Embryonic facial prominence (tissue), 1 donor: ENCODE data around the gene TLE1.
"Not testable (repeated sequence)": the region's sequence is repeated elsewhere in the genome, so short reads cannot be mapped to it uniquely, and the experiment has no call there.

ENCODE experiments used
- DNase-seq: peaks from one replicate; pipeline ENCODE4 v3.0.0-alpha.2; 2016; ENCODE audit errors: extremely low spot score

The TLE1 gene

GRCh38 chr9:81600631-81601030 lies 88.7 kb downstream of the TLE1 start:
- no peak for DNase-seq

- no peak for DNase-seq
Measured at GRCh38 chr9:81599837-81600236, 89.5 kb downstream of the TLE1 start.

DNA sequence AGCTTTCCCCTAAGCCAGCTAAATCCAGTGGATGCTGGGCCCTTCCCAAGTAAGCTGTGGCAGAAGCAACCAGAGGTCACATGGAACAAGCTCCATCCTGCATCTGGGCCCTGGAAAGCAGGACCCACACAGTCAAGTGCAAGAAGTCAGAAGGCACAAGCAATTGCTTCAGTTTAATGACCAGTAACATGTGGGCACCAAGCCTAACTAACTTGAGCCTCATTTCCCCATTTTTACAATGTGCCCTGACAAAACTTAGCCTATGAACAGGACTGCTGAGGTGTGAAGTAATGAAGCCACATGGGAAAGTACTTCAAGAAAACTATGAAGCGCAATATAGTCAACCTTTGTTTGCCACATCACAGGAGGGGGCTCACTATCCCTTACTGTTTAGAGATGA lies 90.5 kb downstream of the TLE1 start:
- no peak for DNase-seq

DNA sequence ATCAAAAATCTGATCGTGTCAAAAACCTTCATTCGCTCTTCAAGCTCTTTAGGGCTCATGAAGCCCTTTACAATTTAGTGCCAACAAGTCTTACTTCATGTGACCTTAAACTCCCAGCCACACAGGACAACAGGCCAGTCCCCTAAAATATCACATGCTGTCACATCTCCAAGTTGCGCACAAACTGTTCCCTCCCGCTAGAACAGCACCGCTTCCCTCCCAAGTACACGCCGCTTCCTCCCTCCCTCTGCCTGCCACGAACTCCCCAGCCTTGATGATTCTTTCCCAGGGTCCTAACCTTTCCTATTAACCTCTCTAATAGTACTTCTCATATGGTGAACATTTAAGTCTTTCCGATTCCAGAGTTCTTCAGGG lies 91.2 kb downstream of the TLE1 start:
- no peak for DNase-seq

GRCh38 chr9:81597419-81598122 lies 91.8 kb downstream of the TLE1 start:
- DNase-seq: no peak

GRCh38 chr9:81596679-81597418 lies 92.5 kb downstream of the TLE1 start:
- DNase-seq: no peak

DNA sequence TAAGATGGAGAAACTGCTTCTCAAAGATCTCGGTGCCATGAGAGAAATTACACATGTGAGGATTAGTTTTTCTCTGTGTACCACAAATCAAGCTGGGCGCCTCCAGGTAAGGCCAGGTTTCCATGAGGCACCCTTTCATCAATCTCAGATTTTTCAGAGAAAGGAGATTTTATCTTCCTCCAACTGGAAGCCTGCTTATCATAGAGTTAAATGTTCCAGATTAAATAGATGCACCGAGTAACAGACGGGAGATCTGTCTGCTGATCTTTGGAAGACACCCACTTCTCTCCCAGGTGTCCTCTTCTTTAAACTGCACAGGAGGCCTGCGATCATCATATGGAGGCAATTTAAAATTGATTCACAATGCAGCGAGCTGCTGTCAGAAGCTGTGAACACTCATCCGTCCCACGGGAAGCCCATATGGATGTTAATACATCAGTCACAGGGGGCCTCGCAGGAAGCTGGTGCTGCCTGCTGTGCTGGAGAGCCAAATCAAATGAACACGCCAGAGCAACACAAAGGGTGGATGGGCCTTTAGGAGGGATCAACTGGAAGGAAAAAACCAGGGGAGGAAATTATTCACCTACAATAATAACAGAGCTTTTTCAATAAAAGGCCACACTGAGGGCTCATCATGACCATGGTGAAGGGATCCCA lies 93.3 kb downstream of the TLE1 start:
- no peak for DNase-seq

DNA sequence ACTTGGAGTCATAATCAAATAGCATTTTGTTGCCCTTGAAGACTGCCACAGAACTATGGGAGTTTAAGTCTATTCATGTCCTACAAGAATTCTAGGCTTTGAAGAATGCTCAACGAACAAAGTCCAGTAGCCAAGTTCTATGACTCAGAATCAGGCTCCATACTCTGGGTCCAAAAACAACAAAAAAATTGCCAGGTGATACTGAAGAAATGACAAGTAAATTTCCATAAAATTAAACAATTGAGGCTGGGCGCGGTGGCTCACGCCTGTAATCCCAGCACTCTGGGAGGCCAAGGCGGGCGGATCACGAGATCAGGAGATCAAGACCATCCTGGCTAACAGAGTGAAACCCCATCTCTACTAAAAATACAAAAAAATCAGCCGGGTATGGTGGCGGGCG lies 94.1 kb downstream of the TLE1 start:
- not testable (repeated sequence) for DNase-seq

DNA sequence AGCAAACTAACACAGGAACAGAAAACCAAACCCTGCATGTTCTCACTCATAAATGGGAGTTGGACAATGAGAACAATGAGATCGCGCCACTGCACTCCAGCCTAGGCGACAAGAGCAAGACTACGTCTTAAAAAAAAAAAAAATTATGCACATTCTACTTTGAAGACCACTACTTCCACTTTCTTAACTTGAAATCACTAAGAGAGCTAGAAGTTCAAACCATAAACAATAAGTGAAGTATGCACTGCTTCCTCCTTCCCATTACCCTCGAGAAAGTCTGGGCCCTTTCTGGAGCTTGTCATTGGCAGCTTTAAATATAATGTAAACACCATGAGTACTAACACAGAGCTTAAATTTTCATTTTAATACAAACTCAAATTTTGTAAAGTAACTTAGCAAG lies 94.9 kb downstream of the TLE1 start:
- DNase-seq: no peak

DNA sequence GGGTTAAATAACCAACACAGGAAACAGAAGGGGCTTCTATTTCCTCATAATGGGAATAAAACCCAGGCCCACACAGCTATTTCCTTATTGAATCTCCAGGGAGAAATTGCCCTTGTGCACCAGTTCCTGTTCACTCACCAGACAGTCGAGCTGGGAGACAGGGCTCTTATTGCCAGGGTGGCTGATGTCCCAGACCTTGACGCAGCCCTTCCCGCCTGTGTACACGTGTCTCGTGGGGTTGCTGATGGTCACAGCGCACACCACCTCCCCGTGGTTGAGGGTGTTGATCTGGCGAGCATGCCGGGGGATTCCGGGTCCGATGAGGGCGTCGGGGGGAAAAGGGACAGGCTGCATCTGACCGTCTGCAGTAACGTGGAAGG lies 96.5 kb downstream of the TLE1 start:
- DNase-seq: no peak

DNA sequence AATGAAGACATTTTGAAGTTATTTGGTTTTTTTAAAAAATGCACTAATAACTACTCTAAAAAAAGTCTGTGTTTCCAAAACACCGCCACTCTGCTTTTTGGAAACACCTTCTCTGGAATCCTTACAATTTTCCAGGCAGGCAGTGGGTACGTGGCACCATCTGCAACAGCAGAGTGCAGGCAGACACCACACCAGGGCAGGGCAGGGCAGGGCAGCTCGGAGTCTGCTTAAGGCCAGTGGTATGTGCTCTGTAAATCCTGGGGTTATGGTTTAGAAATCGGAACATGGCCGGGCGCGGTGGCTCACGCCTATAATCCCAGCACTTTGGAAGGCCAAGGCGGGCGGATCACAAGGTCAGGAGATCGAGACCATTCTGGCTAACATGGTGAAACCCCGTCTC lies 97.6 kb downstream of the TLE1 start:
- DNase-seq: no peak

DNA sequence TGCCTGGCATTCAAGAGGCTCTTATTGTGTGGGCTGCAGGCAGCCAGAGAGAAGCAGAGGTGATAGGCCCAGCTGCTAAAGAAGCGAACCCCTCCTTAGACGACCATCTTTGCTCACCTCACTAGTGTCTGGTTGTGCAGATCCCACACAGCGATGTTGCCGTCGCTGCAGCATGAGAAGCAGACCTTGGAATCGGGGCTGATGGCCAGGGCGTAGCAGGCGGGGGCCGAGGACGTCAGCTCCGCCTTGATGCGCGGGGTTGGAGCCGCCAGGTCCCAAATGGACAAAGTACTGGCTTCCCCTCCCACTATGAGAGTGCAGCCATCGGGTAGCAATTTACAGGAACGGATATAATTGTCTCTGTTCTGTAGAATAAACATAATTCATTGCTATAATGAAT lies 98.7 kb downstream of the TLE1 start:
- DNase-seq: no peak

DNA sequence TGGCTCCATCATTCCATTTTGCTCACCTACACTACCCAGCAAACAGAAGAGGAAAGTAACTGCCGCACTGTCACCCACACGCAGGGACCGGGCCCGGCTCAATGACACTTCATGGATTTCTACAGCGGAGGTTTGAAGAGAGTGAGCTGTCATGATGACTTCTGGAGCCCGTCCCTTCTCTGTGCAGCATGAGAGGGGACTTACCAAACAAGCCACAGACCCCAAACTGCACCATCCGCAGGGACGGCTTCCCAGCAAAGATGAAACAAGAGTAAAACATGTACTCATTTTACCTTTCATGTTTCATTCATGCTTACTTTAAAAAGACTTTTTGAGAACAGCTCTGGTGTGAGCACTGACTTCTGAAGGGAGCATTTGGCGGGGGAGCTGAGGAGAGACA lies 99.5 kb downstream of the TLE1 start:
- no peak for DNase-seq

DNA sequence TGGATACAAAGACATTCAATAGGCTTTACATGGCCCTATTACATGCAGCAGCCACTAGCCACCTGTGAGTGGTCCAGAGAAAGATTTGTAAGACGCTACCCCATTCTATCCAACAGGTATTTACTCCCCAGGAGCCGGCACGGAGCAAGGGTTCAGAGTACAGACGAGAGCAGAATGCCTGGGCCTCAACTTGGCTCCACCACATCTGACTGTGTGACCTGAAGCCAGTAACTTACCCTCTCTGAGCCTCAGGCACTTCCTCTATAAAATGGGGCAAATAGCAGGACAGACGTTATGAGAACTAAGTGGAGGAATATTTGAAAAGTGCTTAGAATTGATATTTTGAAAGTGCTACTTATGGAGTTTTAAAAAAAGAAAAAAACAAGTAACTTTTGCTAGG lies 100.0 kb downstream of the TLE1 start:
- no peak for DNase-seq

- DNase-seq: no peak
Measured at GRCh38 chr9:81588148-81588871, 101.0 kb downstream of the TLE1 start.

DNA sequence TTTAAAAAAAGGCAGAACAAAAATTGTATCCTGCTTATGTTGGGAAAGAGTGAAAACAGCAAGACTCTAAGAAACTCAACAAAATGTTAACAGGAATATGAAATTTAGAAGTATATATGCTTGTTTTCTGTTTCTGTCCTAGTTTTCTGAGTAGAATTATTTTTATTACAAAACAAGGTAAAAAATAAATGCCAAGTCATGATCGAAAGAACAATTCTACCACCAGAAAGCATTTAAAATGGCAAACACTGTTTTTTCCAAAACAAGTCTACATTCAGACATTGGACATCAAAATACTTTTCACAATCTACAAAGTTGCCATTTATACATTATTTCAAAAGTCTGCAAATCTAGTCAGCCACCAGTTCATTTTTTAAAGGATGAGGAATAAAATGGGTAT lies 102.6 kb downstream of the TLE1 start:
- DNase-seq: no peak

GRCh38 chr9:81585191-81585763 lies 104.1 kb downstream of the TLE1 start:
- no peak for DNase-seq

DNA sequence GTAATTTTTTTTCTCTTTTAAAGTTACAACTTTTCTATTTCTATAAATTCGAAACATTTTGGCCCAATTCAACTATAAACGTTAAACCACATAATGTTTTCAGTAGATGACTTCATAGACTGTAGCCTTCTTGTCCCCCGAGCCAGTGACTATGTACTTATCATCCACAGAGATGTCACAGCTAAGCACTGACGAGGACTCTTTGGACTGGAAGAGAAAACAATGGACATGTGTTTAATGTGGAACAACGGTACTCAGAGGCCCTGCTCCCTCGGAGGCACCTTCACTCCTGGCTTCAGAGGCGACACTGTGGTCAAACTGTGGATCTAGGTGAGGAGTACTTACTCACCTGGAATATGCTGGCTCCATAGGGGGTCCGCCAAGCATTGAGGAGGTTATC lies 105.2 kb downstream of the TLE1 start:
- DNase-seq: no peak

DNA sequence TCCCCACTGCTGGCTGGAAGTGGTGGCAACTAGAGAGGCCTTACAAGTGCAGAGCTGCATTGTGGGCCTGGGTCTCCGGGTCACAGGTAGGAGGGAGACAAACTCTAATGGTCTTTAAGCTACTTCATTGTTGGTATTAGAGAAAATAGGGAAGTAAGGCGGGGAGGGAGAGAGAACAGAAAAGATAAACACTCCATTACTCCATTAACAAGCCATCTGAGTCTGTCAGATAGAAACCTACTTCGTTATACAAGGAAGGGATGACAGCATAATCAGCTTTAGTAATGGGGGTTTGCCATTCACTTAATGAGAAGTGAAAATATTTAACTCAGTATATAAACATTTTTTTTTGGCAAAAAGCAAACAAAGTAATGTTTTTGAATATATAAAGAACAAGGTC lies 107.4 kb downstream of the TLE1 start:
- no peak for DNase-seq

GRCh38 chr9:81579381-81579780 lies 110.0 kb downstream of the TLE1 start:
- no peak for DNase-seq

DNA sequence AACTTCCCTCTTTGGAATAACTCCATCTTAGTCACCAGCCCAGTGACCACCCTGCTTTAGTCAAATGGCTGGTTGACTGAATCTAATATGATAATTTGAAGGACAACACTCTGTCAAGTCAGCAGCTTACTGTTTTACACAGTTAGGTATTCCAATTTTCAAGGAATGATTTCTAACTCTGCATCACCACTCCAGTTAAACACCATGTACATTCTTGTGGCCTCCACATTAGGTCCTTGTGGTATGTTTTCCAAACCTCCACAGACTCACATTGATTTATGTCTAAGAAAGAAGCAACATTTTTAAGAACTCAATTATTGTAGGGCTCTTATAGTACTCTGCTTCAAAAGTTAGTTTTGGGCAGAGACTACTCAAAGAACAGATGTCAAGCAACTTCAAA lies 110.7 kb downstream of the TLE1 start:
- no peak for DNase-seq

- DNase-seq: no peak
Measured at GRCh38 chr9:81575956-81576355, 113.4 kb downstream of the TLE1 start.
